ENCODE results near the gene CCP110. TPM values are rescaled to one million over a fixed set of nuclear protein-coding genes. Genes with fewer than 3 reads are reported as not detected.
A peak's percentile ranks its signal among the peaks of the same experiment; 100 is the strongest.

The CCP110 gene
- total and polyA plus RNA-seq, 2 of the 13 experiments (the other 11 are each of a cell fraction or from before 2014, with no cell fraction given), result 10.0 to 11.1 TPM

GRCh38 chr16:19521471-19522396 lies 2.0 kb upstream of the CCP110 start, which contains the start of gene GDE1 (continued):
- no peak for TF ChIP-seq ZNF567 (CRISPR knock-in tag; IDR thresholded peaks at IDR 0.05; ENCODE audit: borderline replicate concordance)
- TF ChIP-seq NFKBIZ (CRISPR knock-in tag; IDR thresholded peaks at IDR 0.05), result peak; percentile 85
- TF ChIP-seq ATRX (CRISPR knock-in tag; IDR thresholded peaks at IDR 0.05; ENCODE audit: borderline replicate concordance), result no peak
- TF ChIP-seq ARID5B (CRISPR knock-in tag; IDR thresholded peaks at IDR 0.05), result peak; percentile 45; the same call in 1 of the 2 replicates
- TF ChIP-seq NR2C2 (CRISPR knock-in tag; IDR thresholded peaks at IDR 0.05; ENCODE audit: borderline replicate concordance), result peak; percentile 36; the same call in 1 of the 2 replicates
- TF ChIP-seq ADNP (CRISPR knock-in tag; IDR thresholded peaks at IDR 0.05), result no peak
- no peak for TF ChIP-seq ZNF251 (CRISPR knock-in tag; IDR thresholded peaks at IDR 0.05)
- TF ChIP-seq ZMYM4 (CRISPR knock-in tag; IDR thresholded peaks at IDR 0.05), result peak; percentile 89
- peak; percentile 93 for TF ChIP-seq YY1 (IDR thresholded peaks at IDR 0.05; ENCODE audit: insufficient read depth, insufficient replicate concordance, low read depth, low read length)
- TF ChIP-seq HNRNPUL1 (IDR thresholded peaks at IDR 0.05; ENCODE audit: low read depth, low read length), result no peak
- peak; percentile 86 for TF ChIP-seq KAT8 (CRISPR knock-in tag; IDR thresholded peaks at IDR 0.05)
- TF ChIP-seq TBP (CRISPR knock-in tag; IDR thresholded peaks at IDR 0.05), result no peak
- TF ChIP-seq ZBTB42 (CRISPR knock-in tag; IDR thresholded peaks at IDR 0.05), result no peak; the same call in none of the 2 replicates
- TF ChIP-seq CSRNP2 (CRISPR knock-in tag; conservative IDR thresholded peaks at IDR 0.05; ENCODE audit: low read depth), result no peak
- TF ChIP-seq ZHX1 (CRISPR knock-in tag; IDR thresholded peaks at IDR 0.05; ENCODE audit: low read depth), result no peak; the same call in 1 of the 2 replicates
- TF ChIP-seq ZNF691 (CRISPR knock-in tag; IDR thresholded peaks at IDR 0.05; ENCODE audit: borderline replicate concordance, low read depth), result no peak; the same call in 1 of the 2 replicates
- TF ChIP-seq ZNF776 (CRISPR knock-in tag; IDR thresholded peaks at IDR 0.05), result peak; percentile 84
- peak; percentile 74; the same call in 1 of the 2 replicates for TF ChIP-seq ZBTB8A (CRISPR knock-in tag; IDR thresholded peaks at IDR 0.05; ENCODE audit: borderline replicate concordance, low read depth)
- no peak for TF ChIP-seq ZNF619 (CRISPR knock-in tag; IDR thresholded peaks at IDR 0.05)
